HEK293T (cell line): Measurements from ENCODE around the gene MRPS27.

Source experiments
- FOXK2 ChIP-seq: fragments of 450-650 bp; IDR thresholded peaks from 2 replicates; pipeline ENCODE4 v1.6.1; 2016; ENCODE audit warnings: mild to moderate bottlenecking
- SP1 ChIP-seq: fragments of 450-650 bp; IDR thresholded peaks from 2 replicates; pipeline ENCODE4 v1.6.1; 2017

- TF ChIP-seq FOXK2 (no peak), SP1 (no peak)
Observed at GRCh38 chr5:72284559-72285423, 35.2 kb downstream of the MRPS27 start.
